GM21367 (cell line): ENCODE results near the gene GNL3L.
A peak's percentile ranks its signal among the peaks of the same experiment; 100 is the strongest.
"Not testable (repeated sequence)": the region's sequence is repeated elsewhere in the genome, so short reads cannot be mapped to it uniquely, and the experiment has no call there.

Experiments
- ATAC-seq: cut with Tn5 transposase; IDR thresholded peaks from one replicate; pipeline ENCODE4 v1.9.1; 2021; ENCODE audit not compliant: unreplicated experiment

Gene GNL3L

GRCh38 chrX:54529552-54530356 lies at the start of gene GNL3L:
Gene GNL3L, plus strand, starts transcription at chrX:54530219. Its CDS starts 2,348 bp downstream, at chrX:54532567.
- peak; percentile 80 for ATAC-seq

GRCh38 chrX:54482839-54483593 lies 47.0 kb upstream of the GNL3L start:
- no peak for ATAC-seq

GRCh38 chrX:54483946-54484345 lies 46.1 kb upstream of the GNL3L start:
- ATAC-seq: no peak

- no peak for ATAC-seq
These were observed 45.4 kb upstream of the GNL3L start for GRCh38 chrX:54484666-54485065.

GRCh38 chrX:54489819-54490218 lies 40.2 kb upstream of the GNL3L start:
- not testable (repeated sequence) for ATAC-seq

GRCh38 chrX:54492340-54492739 lies 37.7 kb upstream of the GNL3L start:
- ATAC-seq: no peak

- no peak for ATAC-seq
These were observed 35.6 kb upstream of the GNL3L start for GRCh38 chrX:54494166-54494988.

GRCh38 chrX:54494989-54495813 lies 34.8 kb upstream of the GNL3L start:
- ATAC-seq: no peak

GRCh38 chrX:54495814-54496516 lies 34.1 kb upstream of the GNL3L start, which contains the start of gene FGD1:
Gene FGD1, minus strand, starts transcription at chrX:54496234. Its CDS starts 802 bp downstream, at chrX:54495432.
- ATAC-seq: no peak

- no peak for ATAC-seq
These were observed 33.5 kb upstream of the GNL3L start for GRCh38 chrX:54496517-54496852.

GRCh38 chrX:54496936-54497335 lies 33.1 kb upstream of the GNL3L start:
- ATAC-seq: no peak

GRCh38 chrX:54509400-54509799 lies 20.6 kb upstream of the GNL3L start:
- ATAC-seq: no peak

- ATAC-seq: no peak
These were observed 868 bp upstream of the GNL3L start for GRCh38 chrX:54529151-54529550.

- peak; percentile 16 for ATAC-seq
These were observed 410 bp downstream of the GNL3L start for GRCh38 chrX:54530357-54530900.

GRCh38 chrX:54534271-54534670 lies 4.3 kb downstream of the GNL3L start:
- ATAC-seq: no peak

- ATAC-seq: no peak
These were observed 10.3 kb downstream of the GNL3L start for GRCh38 chrX:54540289-54540688.

- not testable (repeated sequence) for ATAC-seq
These were observed 12.2 kb downstream of the GNL3L start for GRCh38 chrX:54542239-54542638.

GRCh38 chrX:54550821-54551220 lies 20.8 kb downstream of the GNL3L start:
- ATAC-seq: no peak

GRCh38 chrX:54551801-54552200 lies 21.8 kb downstream of the GNL3L start:
- ATAC-seq: no peak

- not testable (repeated sequence) for ATAC-seq
These were observed 25.0 kb downstream of the GNL3L start for GRCh38 chrX:54555006-54555405.
